Right atrium auricular region (tissue), 2 donors: ENCODE measurements around the gene THOC6. TPM values are rescaled to one million over a fixed set of nuclear protein-coding genes. Genes with fewer than 3 reads are reported as not detected.

Experiments used
- DNase-seq: peaks from one replicate; pipeline ENCODE4 v3.0.0-alpha.2; 2019; ENCODE audit warnings: low spot score
- H3K27ac ChIP-seq, 2 donors: fragments of 200-600 bp; sonication (generic); 1 replicate in 1 of 2; 2 replicates in 1 of 2; pipeline ENCODE4 v1.5.1; 2016 to 2019
- H3K27me3 ChIP-seq, 2 donors: fragments of 200-600 bp; sonication (generic); one replicate each; pipeline versions ENCODE4 v1.5.1 to v1.6.0; 2017 to 2019
- H3K36me3 ChIP-seq: fragments of 200-600 bp; sonication (generic); one replicate; pipeline ENCODE4 v1.5.1; 2016
- H3K4me1 ChIP-seq, 2 donors: fragments of 200-600 bp; sonication (generic); one replicate each; pipeline versions ENCODE4 v1.5.1 to v1.6.0; 2017 to 2019
- H3K4me3 ChIP-seq, 2 donors: fragments of 200-600 bp; sonication (generic); 1 replicate in 1 of 2; 2 replicates in 1 of 2; pipeline ENCODE4 v1.5.1; 2017 to 2019; ENCODE audit warnings: mild to moderate bottlenecking in 1 of 2, moderate library complexity in 1 of 2
- H3K9me3 ChIP-seq, 2 donors: fragments of 200-600 bp; sonication (generic); one replicate each; pipeline ENCODE4 v1.5.1; 2019
- CTCF ChIP-seq, 2 donors: fragments of 200-600 bp; sonication (generic); IDR thresholded peaks; one replicate each; pipeline ENCODE4 v1.5.1; 2019; ENCODE audit warnings: antibody characterized with exemption in 2 of 2
- total RNA-seq, 2 donors: library from RNA; depleted of rRNA; stranded (reverse); fragments of >200 nt; gene quantifications; one replicate each; pipeline ENCODE4 v1.1.0, GENCODE V29; 2016

THOC6 gene
- total RNA-seq, 2 donors from 2014 or later: 7.4 to 12.6 TPM

GRCh38 chr16:2977440-2977839 is 46.4 kb upstream of the THOC6 start:
- H3K9me3 ChIP-seq: no peaks in the 10 kb centered on the region
- no peaks in the 10 kb centered on the region for H3K27me3 ChIP-seq
- no peak for DNase-seq
- TF ChIP-seq CTCF (IDR thresholded peaks at IDR 0.05): no peak
- no peaks in the 10 kb centered on the region for H3K36me3 ChIP-seq
- peaks cover 0 to 21% of the 10 kb centered on the region in 2 donors for H3K4me1 ChIP-seq
- H3K4me3 ChIP-seq: no peak overlapping the region
- no peak overlapping the region for H3K27ac ChIP-seq

- DNase-seq: no peak
- Histone ChIP-seq H3K9me3 (no peaks in the 10 kb centered on the region), H3K36me3 (no peaks in the 10 kb centered on the region), H3K27me3 (no peaks in the 10 kb centered on the region), H3K4me1 (peaks cover 0 to 31% of the 10 kb centered on the region in 2 donors), H3K27ac (no peak overlapping the region), H3K4me3 (peak overlapping the region; percentile 68 to 81)
- no peak for TF ChIP-seq CTCF (IDR thresholded peaks at IDR 0.05)
Measured at GRCh38 chr16:2979669-2980226, 44.1 kb upstream of the THOC6 start.

- no peaks in the 10 kb centered on the region for H3K9me3 ChIP-seq
- no peak for TF ChIP-seq CTCF (IDR thresholded peaks at IDR 0.05)
- H3K27me3 ChIP-seq: no peaks in the 10 kb centered on the region
- H3K27ac ChIP-seq: peak within 1 kb of the TSS; percentile 88
- H3K4me1 ChIP-seq: peaks cover 0 to 38% of the 10 kb centered on the region in 2 donors
- H3K36me3 ChIP-seq: no peaks in the 10 kb centered on the region
- H3K4me3 ChIP-seq: peak within 1 kb of the TSS; percentile 68 to 81
- peak; percentile 81 for DNase-seq
Measured at GRCh38 chr16:2980227-2981176, 43.3 kb upstream of the THOC6 start, which contains the start of gene PKMYT1. Gene PKMYT1 (minus strand): TSS chr16:2980446. CDS start chr16:2979657, 789 bp downstream.

- Histone ChIP-seq H3K27me3 (no peaks in the 10 kb centered on the region), H3K36me3 (no peaks in the 10 kb centered on the region), H3K4me3 (peak overlapping the region in 1 of 2 donors; percentile 81), H3K9me3 (no peaks in the 10 kb centered on the region), H3K4me1 (peaks cover 0 to 47% of the 10 kb centered on the region in 2 donors), H3K27ac (no peak overlapping the region)
- DNase-seq: no peak
- no peak for TF ChIP-seq CTCF (IDR thresholded peaks at IDR 0.05)
Measured at GRCh38 chr16:2981177-2981898, 42.5 kb upstream of the THOC6 start.

- no peaks in the 10 kb centered on the region for H3K9me3 ChIP-seq
- H3K4me3 ChIP-seq: no peak overlapping the region
- TF ChIP-seq CTCF (IDR thresholded peaks at IDR 0.05): no peak
- no peaks in the 10 kb centered on the region for H3K36me3 ChIP-seq
- H3K27ac ChIP-seq: no peak overlapping the region
- H3K4me1 ChIP-seq: peaks cover 0 to 51% of the 10 kb centered on the region in 2 donors
- no peak for DNase-seq
- no peaks in the 10 kb centered on the region for H3K27me3 ChIP-seq
Measured at GRCh38 chr16:2981899-2982250, 42.0 kb upstream of the THOC6 start.
